Stimulated activated naive B cell treated with anti-CD40 and anti-IgM and Interleukin-4, amounts not matched to agents 10 μg/mL and 1 μg/mL and 100 μg/mL, for 72 hours (primary cell): ENCODE data around the gene FAAP20.

Source experiments
- ATAC-seq, 2 donors: fragments of 150-1000 bp; cut with Tn5 transposase; replicated peaks; 2 replicates each; pipeline ENCODE4 v1.10.0; 2021; ENCODE audit warnings: moderate library complexity in 1 of 2
- DNase-seq: peaks from one replicate; pipeline ENCODE4 v3.0.0; 2021
- H3K27ac Mint-ChIP-seq: one replicate; pipeline ENCODE4 v1.8.0; 2022; ENCODE audit warnings: mild to moderate bottlenecking, mixed read lengths
- H3K27me3 Mint-ChIP-seq, 2 donors: one replicate each; pipeline ENCODE4 v1.8.0; 2022; ENCODE audit warnings: mixed read lengths in 2 of 2
- H3K36me3 Mint-ChIP-seq, 2 donors: one replicate each; pipeline ENCODE4 v1.8.0; 2022; ENCODE audit warnings: mixed read lengths in 2 of 2, mild to moderate bottlenecking in 1 of 2
- H3K4me1 Mint-ChIP-seq, 2 donors: one replicate each; pipeline ENCODE4 v1.8.0; 2022; ENCODE audit warnings: mixed read lengths in 2 of 2, mild to moderate bottlenecking in 1 of 2
- H3K4me3 Mint-ChIP-seq, 2 donors: one replicate each; pipeline ENCODE4 v1.8.0; 2022; ENCODE audit warnings: mild to moderate bottlenecking in 2 of 2, mixed read lengths in 2 of 2, moderate library complexity in 1 of 2
- H3K9me3 Mint-ChIP-seq, 2 donors: one replicate each; pipeline ENCODE4 v1.8.0; 2022; ENCODE audit warnings: mixed read lengths in 2 of 2, mild to moderate bottlenecking in 1 of 2

Gene FAAP20

GRCh38 chr1:2199042-2199810, 4.7 kb upstream of the FAAP20 start:
- H3K4me1 Mint-ChIP-seq: peaks cover 28 to 63% of the 10 kb centered on the region in 2 donors
- no peaks in the 10 kb centered on the region for H3K9me3 Mint-ChIP-seq
- peak; percentile 68 for DNase-seq
- H3K27ac Mint-ChIP-seq: peak overlapping the region; percentile 94
- H3K36me3 Mint-ChIP-seq: no peaks in the 10 kb centered on the region
- H3K4me3 Mint-ChIP-seq: peak overlapping the region; percentile 86 to 88
- no peaks in the 10 kb centered on the region for H3K27me3 Mint-ChIP-seq
- peak; percentile 56 to 58 for ATAC-seq

- no peak for ATAC-seq
- H3K27me3 Mint-ChIP-seq: no peaks in the 10 kb centered on the region
- H3K36me3 Mint-ChIP-seq: no peaks in the 10 kb centered on the region
- H3K9me3 Mint-ChIP-seq: no peaks in the 10 kb centered on the region
- H3K4me1 Mint-ChIP-seq: peaks cover 24 to 63% of the 10 kb centered on the region in 2 donors
- H3K4me3 Mint-ChIP-seq: peak overlapping the region; percentile 86 to 88
- H3K27ac Mint-ChIP-seq: peak overlapping the region; percentile 94
- no peak for DNase-seq
Observed at GRCh38 chr1:2198571-2198970, 4.0 kb upstream of the FAAP20 start.

GRCh38 chr1:2197707-2198165, 3.2 kb upstream of the FAAP20 start:
- no peaks in the 10 kb centered on the region for H3K36me3 Mint-ChIP-seq
- DNase-seq (no peak), ATAC-seq (no peak)
- H3K27ac Mint-ChIP-seq: no peak overlapping the region
- H3K27me3 Mint-ChIP-seq: no peaks in the 10 kb centered on the region
- no peak overlapping the region for H3K4me3 Mint-ChIP-seq
- peaks cover 21 to 64% of the 10 kb centered on the region in 2 donors for H3K4me1 Mint-ChIP-seq
- no peaks in the 10 kb centered on the region for H3K9me3 Mint-ChIP-seq

GRCh38 chr1:2196901-2197638, 2.5 kb upstream of the FAAP20 start:
- Mint-ChIP-seq H3K4me3 (no peak overlapping the region), H3K27me3 (no peaks in the 10 kb centered on the region), H3K36me3 (no peaks in the 10 kb centered on the region), H3K9me3 (no peaks in the 10 kb centered on the region), H3K27ac (no peak overlapping the region), H3K4me1 (peaks cover 19 to 64% of the 10 kb centered on the region in 2 donors)
- DNase-seq: no peak
- no peak for ATAC-seq

- ATAC-seq (no peak), DNase-seq (no peak)
- H3K27ac Mint-ChIP-seq: peak overlapping the region; percentile 47
- H3K36me3 Mint-ChIP-seq: peaks cover 5 to 8% of the 10 kb centered on the region in 2 donors
- H3K9me3 Mint-ChIP-seq: no peaks in the 10 kb centered on the region
- peaks cover 19 to 63% of the 10 kb centered on the region in 2 donors for H3K4me1 Mint-ChIP-seq
- H3K4me3 Mint-ChIP-seq: no peak overlapping the region
- no peaks in the 10 kb centered on the region for H3K27me3 Mint-ChIP-seq
Observed at GRCh38 chr1:2195785-2196184, 1.2 kb upstream of the FAAP20 start.

- DNase-seq (peak; percentile 87), ATAC-seq (peak; percentile 84 to 87)
- Mint-ChIP-seq H3K27ac (peak overlapping the region; percentile 97), H3K9me3 (no peaks in the 10 kb centered on the region), H3K27me3 (no peaks in the 10 kb centered on the region), H3K36me3 (peaks cover 8 to 9% of the 10 kb centered on the region in 2 donors), H3K4me1 (peaks cover 22 to 59% of the 10 kb centered on the region in 2 donors), H3K4me3 (peak overlapping the region; percentile 91 to 96)
Observed at GRCh38 chr1:2194898-2195673, 514 bp upstream of the FAAP20 start.

GRCh38 chr1:2193514-2194281, 874 bp downstream of the FAAP20 start:
- H3K27me3 Mint-ChIP-seq: no peaks in the 10 kb centered on the region

GRCh38 chr1:2192031-2192995, 2.3 kb downstream of the FAAP20 start:
- Mint-ChIP-seq H3K9me3 (no peaks in the 10 kb centered on the region), H3K4me3 (no peak overlapping the region), H3K27me3 (no peaks in the 10 kb centered on the region), H3K27ac (peak overlapping the region; percentile 11), H3K4me1 (peaks cover 19 to 47% of the 10 kb centered on the region in 2 donors), H3K36me3 (peaks cover 10 to 17% of the 10 kb centered on the region in 2 donors)
- no peak for ATAC-seq
- no peak for DNase-seq

More at GRCh38 chr1:2193514-2194281, 874 bp downstream of the FAAP20 start:
- no peak for ATAC-seq
- peak overlapping the region; percentile 89 for H3K27ac Mint-ChIP-seq
- H3K36me3 Mint-ChIP-seq: peaks cover 10 to 13% of the 10 kb centered on the region in 2 donors
- H3K4me1 Mint-ChIP-seq: peaks cover 21 to 55% of the 10 kb centered on the region in 2 donors
- H3K4me3 Mint-ChIP-seq: peak overlapping the region; percentile 84 to 91
- no peak for DNase-seq
- no peaks in the 10 kb centered on the region for H3K9me3 Mint-ChIP-seq

- H3K27ac Mint-ChIP-seq: no peak overlapping the region
- no peaks in the 10 kb centered on the region for H3K9me3 Mint-ChIP-seq
- peaks cover 10 to 20% of the 10 kb centered on the region in 2 donors for H3K36me3 Mint-ChIP-seq
- H3K4me1 Mint-ChIP-seq: peaks cover 17 to 44% of the 10 kb centered on the region in 2 donors
- DNase-seq (no peak), ATAC-seq (no peak)
- no peaks in the 10 kb centered on the region for H3K27me3 Mint-ChIP-seq
- peak overlapping the region; percentile 10 to 46 for H3K4me3 Mint-ChIP-seq
Observed at GRCh38 chr1:2190491-2190976, 4.0 kb downstream of the FAAP20 start.

- peak overlapping the region; percentile 80 to 82 for H3K4me3 Mint-ChIP-seq
- H3K36me3 Mint-ChIP-seq: peaks cover 15 to 22% of the 10 kb centered on the region in 2 donors
- ATAC-seq (peak; percentile 91), DNase-seq (peak; percentile 82)
- H3K27me3 Mint-ChIP-seq: no peaks in the 10 kb centered on the region
- peak overlapping the region; percentile 91 for H3K27ac Mint-ChIP-seq
- H3K4me1 Mint-ChIP-seq: peaks cover 17 to 40% of the 10 kb centered on the region in 2 donors
- no peaks in the 10 kb centered on the region for H3K9me3 Mint-ChIP-seq
Observed at GRCh38 chr1:2189459-2190425, 4.8 kb downstream of the FAAP20 start.

- Mint-ChIP-seq H3K27ac (no peak overlapping the region), H3K4me3 (no peak overlapping the region), H3K9me3 (no peaks in the 10 kb centered on the region), H3K36me3 (peaks cover 18 to 28% of the 10 kb centered on the region in 2 donors), H3K4me1 (peaks cover 17 to 32% of the 10 kb centered on the region in 2 donors), H3K27me3 (no peaks in the 10 kb centered on the region)
- no peak for DNase-seq
- ATAC-seq: no peak
Observed at GRCh38 chr1:2188336-2188735, 6.2 kb downstream of the FAAP20 start.

GRCh38 chr1:2187619-2188018, 7.0 kb downstream of the FAAP20 start:
- ATAC-seq (no peak), DNase-seq (no peak)
- Mint-ChIP-seq H3K27me3 (no peaks in the 10 kb centered on the region), H3K4me3 (no peak overlapping the region), H3K36me3 (peaks cover 26 to 33% of the 10 kb centered on the region in 2 donors), H3K4me1 (peaks cover 19 to 25% of the 10 kb centered on the region in 2 donors), H3K9me3 (no peaks in the 10 kb centered on the region), H3K27ac (no peak overlapping the region)
